B cell (primary cell): Measurements from ENCODE around the gene S100A4.

Experiments
- CTCF ChIP-seq: fragments of 200-600 bp; IDR thresholded peaks from one replicate; pipeline ENCODE4 v1.8.0; 2022; ENCODE audit warnings: antibody characterized with exemption, mild to moderate bottlenecking
- EZH2 ChIP-seq: IDR thresholded peaks from 2 replicates; pipeline ENCODE4 v1.6.1; 2012; ENCODE audit warnings: borderline replicate concordance, low read depth, mild to moderate bottlenecking, moderate library complexity, low read length; ENCODE audit not compliant: insufficient read depth, poor library complexity, severe bottlenecking

GRCh38 chr1:153578936-153579335, 33.3 kb upstream of the S100A4 start:
- TF ChIP-seq CTCF (no peak), EZH2 (no peak)
